BLaER1 (cell line): ENCODE data around the gene FDX2.

ENCODE experiments used
- H3K27ac ChIP-seq: shearing (Covaris generic); formaldehyde crosslinking; 2 replicates; pipeline ENCODE4 v1.8.1; 2022
- H3K27me3 ChIP-seq: shearing (Covaris generic); formaldehyde crosslinking; 2 replicates; pipeline ENCODE4 v1.8.1; 2022
- H3K36me3 ChIP-seq: shearing (Covaris generic); formaldehyde crosslinking; 2 replicates; pipeline ENCODE4 v1.8.1; 2022
- H3K4me1 ChIP-seq: shearing (Covaris generic); formaldehyde crosslinking; 2 replicates; pipeline ENCODE4 v1.8.1; 2022
- H3K4me2 ChIP-seq: shearing (Covaris generic); formaldehyde crosslinking; 2 replicates; pipeline ENCODE4 v1.8.1; 2022
- H3K4me3 ChIP-seq: shearing (Covaris generic); formaldehyde crosslinking; 2 replicates; pipeline ENCODE4 v1.8.1; 2022
- H3K9ac ChIP-seq: shearing (Covaris generic); formaldehyde crosslinking; 2 replicates; pipeline ENCODE4 v1.8.1; 2022
- H3K9me3 ChIP-seq: shearing (Covaris generic); formaldehyde crosslinking; 2 replicates; pipeline ENCODE4 v1.8.1; 2022
- H4K20me1 ChIP-seq: shearing (Covaris generic); formaldehyde crosslinking; 2 replicates; pipeline ENCODE4 v1.8.1; 2022
- Cebpa-rat ChIP-seq: shearing (Covaris generic); IDR thresholded peaks from 2 replicates; pipeline ENCODE4 v1.8.1; 2022

The FDX2 gene

GRCh38 chr19:10321417-10321797 lies 5.6 kb upstream of the FDX2 start:
- no peak for TF ChIP-seq Cebpa-rat
- H3K9ac ChIP-seq: no peak overlapping the region
- H4K20me1 ChIP-seq: peaks cover 59% of the 10 kb centered on the region
- peaks cover 58% of the 10 kb centered on the region for H3K4me1 ChIP-seq
- no peak overlapping the region for H3K4me3 ChIP-seq
- peak overlapping the region; percentile 62 for H3K27ac ChIP-seq
- no peaks in the 10 kb centered on the region for H3K9me3 ChIP-seq
- peaks cover 84% of the 10 kb centered on the region for H3K36me3 ChIP-seq
- no peaks in the 10 kb centered on the region for H3K27me3 ChIP-seq
- H3K4me2 ChIP-seq: peak overlapping the region; percentile 75; the same call in 1 of the 2 replicates

DNA sequence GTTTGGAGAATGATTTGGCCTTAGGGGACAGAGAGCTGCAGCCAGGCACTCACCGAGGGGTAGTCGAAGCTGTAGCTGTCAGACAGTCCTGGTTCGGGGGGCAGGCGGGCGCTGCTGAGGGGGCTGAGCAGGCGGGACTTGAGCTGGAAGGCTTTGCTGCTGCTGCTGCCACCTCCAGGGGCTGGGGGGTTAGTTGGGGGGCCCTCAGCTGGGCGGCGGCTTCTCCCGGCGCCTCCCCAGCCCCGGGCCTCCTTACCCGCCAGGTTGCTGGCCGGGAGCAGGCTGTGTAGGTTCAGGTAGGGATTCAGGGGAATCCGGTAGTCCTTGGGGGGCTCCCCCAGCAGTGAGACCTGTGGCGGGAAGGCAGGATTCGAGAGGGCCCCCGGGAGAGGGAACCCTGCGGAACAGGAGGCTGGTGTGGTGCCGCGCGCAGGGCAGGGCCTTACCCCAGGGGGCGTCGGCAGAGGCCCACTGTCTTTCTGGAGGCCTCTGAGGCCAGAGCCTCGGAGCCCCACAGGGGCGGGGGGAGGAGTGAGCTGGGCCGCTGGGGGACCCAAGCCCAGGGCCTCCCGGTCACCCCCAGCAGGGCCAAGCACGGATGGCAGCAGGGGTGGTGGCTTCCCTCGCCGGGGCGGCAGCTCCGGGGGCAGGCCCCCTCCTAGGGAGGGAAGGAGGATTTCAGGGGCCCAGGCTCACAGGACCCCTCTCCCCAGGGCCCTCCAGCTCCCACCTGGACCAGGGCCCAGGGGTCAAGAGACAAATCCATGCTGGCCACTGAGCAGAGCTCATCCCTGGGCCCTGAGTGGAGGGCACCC lies 5.0 kb upstream of the FDX2 start:
- Histone ChIP-seq H3K9me3 (no peaks in the 10 kb centered on the region), H4K20me1 (peaks cover 53% of the 10 kb centered on the region), H3K27me3 (no peaks in the 10 kb centered on the region), H3K4me1 (peaks cover 58% of the 10 kb centered on the region), H3K9ac (no peak overlapping the region), H3K27ac (peak overlapping the region; percentile 62), H3K4me3 (no peak overlapping the region), H3K4me2 (no peak overlapping the region), H3K36me3 (peaks cover 84% of the 10 kb centered on the region)
- no peak for TF ChIP-seq Cebpa-rat

GRCh38 chr19:10318807-10319682 lies 3.2 kb upstream of the FDX2 start:
- H3K4me2 ChIP-seq: no peak overlapping the region
- H3K4me3 ChIP-seq: no peak overlapping the region
- H3K36me3 ChIP-seq: peaks cover 67% of the 10 kb centered on the region
- H3K27me3 ChIP-seq: no peaks in the 10 kb centered on the region
- TF ChIP-seq Cebpa-rat: no peak
- H3K9me3 ChIP-seq: no peaks in the 10 kb centered on the region
- H3K4me1 ChIP-seq: peaks cover 54% of the 10 kb centered on the region
- peaks cover 36% of the 10 kb centered on the region for H4K20me1 ChIP-seq
- H3K27ac ChIP-seq: no peak overlapping the region
- no peak overlapping the region for H3K9ac ChIP-seq

DNA sequence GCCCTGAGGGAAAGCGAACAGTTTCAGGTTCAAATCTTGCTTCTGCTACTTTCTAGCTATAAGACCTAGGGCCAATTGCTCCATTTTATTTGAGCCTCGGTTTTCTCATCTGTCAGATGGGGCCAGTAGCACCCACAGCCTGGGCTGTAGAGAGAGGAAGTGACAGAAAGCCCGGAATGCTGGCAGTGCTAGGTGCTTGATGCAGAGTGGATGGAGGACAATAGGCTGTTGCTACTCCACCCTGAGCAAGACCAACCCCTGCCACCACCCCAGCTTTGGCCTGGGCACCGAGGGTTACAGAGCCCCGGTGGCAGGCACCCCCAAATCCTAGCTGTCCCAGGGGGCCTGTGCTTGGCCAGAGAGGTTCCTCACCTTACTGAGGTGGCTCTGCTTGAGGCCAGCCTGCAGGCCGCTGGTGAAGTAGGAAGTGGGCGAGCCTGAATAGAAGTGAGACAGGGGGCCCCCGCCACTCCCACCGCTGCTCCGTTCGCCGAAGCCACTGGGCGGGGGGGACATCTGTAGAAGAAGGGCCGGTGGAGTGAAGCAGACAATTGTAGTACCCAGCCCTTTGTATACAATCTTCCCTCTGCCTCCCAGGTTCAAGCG lies 2.1 kb upstream of the FDX2 start:
- H3K4me3 ChIP-seq: no peak overlapping the region
- H3K36me3 ChIP-seq: peaks cover 64% of the 10 kb centered on the region
- H3K9ac ChIP-seq: no peak overlapping the region

GRCh38 chr19:10317045-10317856 lies 1.4 kb upstream of the FDX2 start:
- peaks cover 18% of the 10 kb centered on the region for H4K20me1 ChIP-seq
- TF ChIP-seq Cebpa-rat: no peak
- no peaks in the 10 kb centered on the region for H3K27me3 ChIP-seq
- no peak overlapping the region for H3K9ac ChIP-seq
- H3K9me3 ChIP-seq: no peaks in the 10 kb centered on the region
- H3K4me3 ChIP-seq: no peak overlapping the region
- H3K27ac ChIP-seq: no peak overlapping the region
- no peak overlapping the region for H3K4me2 ChIP-seq
- H3K36me3 ChIP-seq: peaks cover 58% of the 10 kb centered on the region
- peaks cover 36% of the 10 kb centered on the region for H3K4me1 ChIP-seq

More for the DNA sequence above, 2.1 kb upstream of the FDX2 start:
- no peaks in the 10 kb centered on the region for H3K9me3 ChIP-seq
- no peak overlapping the region for H3K4me2 ChIP-seq
- no peak overlapping the region for H3K27ac ChIP-seq
- peaks cover 43% of the 10 kb centered on the region for H3K4me1 ChIP-seq
- no peak for TF ChIP-seq Cebpa-rat
- peaks cover 25% of the 10 kb centered on the region for H4K20me1 ChIP-seq
- no peaks in the 10 kb centered on the region for H3K27me3 ChIP-seq

GRCh38 chr19:10316229-10317044 lies 622 bp upstream of the FDX2 start:
- H4K20me1 ChIP-seq: peaks cover 10% of the 10 kb centered on the region; the same call in 1 of the 2 replicates
- H3K4me3 ChIP-seq: no peak overlapping the region
- peak overlapping the region; percentile 83; the same call in 1 of the 2 replicates for H3K9ac ChIP-seq
- peak overlapping the region; percentile 97 for H3K4me2 ChIP-seq
- H3K27ac ChIP-seq: no peak overlapping the region
- peaks cover 28% of the 10 kb centered on the region for H3K4me1 ChIP-seq
- peaks cover 50% of the 10 kb centered on the region for H3K36me3 ChIP-seq
- H3K27me3 ChIP-seq: no peaks in the 10 kb centered on the region
- no peak for TF ChIP-seq Cebpa-rat
- no peaks in the 10 kb centered on the region for H3K9me3 ChIP-seq

DNA sequence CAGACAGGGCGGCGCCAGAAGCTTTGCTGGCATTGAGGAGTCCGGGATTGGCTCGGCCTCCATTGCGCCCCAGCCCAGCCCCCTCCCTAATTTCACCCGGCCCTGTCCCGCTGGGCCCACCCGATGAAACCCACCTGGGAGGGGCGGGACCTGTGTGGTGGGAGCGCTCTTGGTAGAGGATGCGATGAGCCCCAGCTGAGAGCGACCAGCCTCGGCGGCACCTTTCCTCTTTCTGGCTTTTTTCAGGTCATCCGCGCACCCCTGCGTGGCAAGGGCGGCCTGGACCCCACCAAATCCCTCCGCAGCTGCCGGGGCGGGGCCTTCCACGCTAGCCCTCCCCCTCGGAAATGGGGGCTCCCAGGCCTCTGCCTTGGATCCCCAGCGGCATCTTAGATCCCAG lies 6.4 kb downstream of the FDX2 start, which contains the start of gene ZGLP1:
Gene ZGLP1 (minus strand): TSS at position 393 of the 400 bp plus-strand sequence.
- TF ChIP-seq Cebpa-rat: no peak

DNA sequence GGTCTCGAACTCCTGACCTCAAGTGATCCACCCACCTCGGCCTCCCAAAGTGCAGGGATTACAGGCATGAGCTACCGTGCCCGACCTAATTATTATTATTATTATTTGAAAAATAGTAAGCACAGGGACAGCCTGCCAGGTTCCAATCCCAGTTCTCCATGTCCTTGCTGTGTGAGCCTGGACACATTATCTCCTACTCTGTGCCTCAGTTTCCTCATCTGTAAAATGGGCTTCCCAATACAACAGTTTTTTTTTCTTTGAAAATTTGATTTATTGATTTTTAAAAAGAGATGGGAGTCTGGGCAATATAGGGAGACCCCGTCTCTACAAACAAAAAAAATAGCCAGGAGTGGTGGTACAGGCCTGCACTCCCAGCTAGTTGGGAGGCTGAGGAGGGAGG lies 9.5 kb downstream of the FDX2 start:
- Histone ChIP-seq H3K4me2 (peak overlapping the region; percentile 87), H4K20me1 (peaks cover 14% of the 10 kb centered on the region), H3K9me3 (no peaks in the 10 kb centered on the region), H3K27me3 (no peaks in the 10 kb centered on the region), H3K4me1 (peaks cover 56% of the 10 kb centered on the region), H3K36me3 (no peaks in the 10 kb centered on the region), H3K27ac (no peak overlapping the region), H3K9ac (no peak overlapping the region), H3K4me3 (no peak overlapping the region)
- no peak for TF ChIP-seq Cebpa-rat

More for the DNA sequence above, 6.4 kb downstream of the FDX2 start, which contains the start of gene ZGLP1:
- Histone ChIP-seq H3K4me2 (peak within 1 kb of the TSS; percentile 89), H3K27ac (peak within 1 kb of the TSS; percentile 0; the same call in 1 of the 2 replicates), H4K20me1 (peaks cover 13% of the 10 kb centered on the region), H3K9ac (peak within 1 kb of the TSS; percentile 38; the same call in 1 of the 2 replicates), H3K4me1 (peaks cover 53% of the 10 kb centered on the region), H3K27me3 (no peaks in the 10 kb centered on the region), H3K4me3 (0 out of 2 replicates have a peak within 1 kb of the TSS, but pooled peaks have one; percentile 31), H3K9me3 (no peaks in the 10 kb centered on the region), H3K36me3 (no peaks in the 10 kb centered on the region)
